Vagina (tissue), 2 donors: ENCODE data around the gene OSBPL1A.

Source experiments
- POLR2AphosphoS5 ChIP-seq, 2 donors: sonication (generic); formaldehyde crosslinking; IDR thresholded peaks; one replicate each; pipeline ENCODE4 v1.9.0; 2017; ENCODE audit warnings: antibody characterized with exemption in 2 of 2, mild to moderate bottlenecking in 2 of 2, low read depth in 1 of 2; ENCODE audit not compliant: insufficient read depth in 1 of 2
- TF ChIP-seq, protein P1 (sequence below), 3 experiments: fragments of 450-650 bp in 2 of 3; fragments of 200-600 bp in 1 of 3; sonication (generic) in 1 of 3; IDR thresholded peaks; one replicate each; pipeline ENCODE4 v1.5.1; 2017 to 2019; ENCODE audit warnings: antibody characterized with exemption in 3 of 3, mild to moderate bottlenecking in 2 of 3, moderate library complexity in 2 of 3

DNA sequence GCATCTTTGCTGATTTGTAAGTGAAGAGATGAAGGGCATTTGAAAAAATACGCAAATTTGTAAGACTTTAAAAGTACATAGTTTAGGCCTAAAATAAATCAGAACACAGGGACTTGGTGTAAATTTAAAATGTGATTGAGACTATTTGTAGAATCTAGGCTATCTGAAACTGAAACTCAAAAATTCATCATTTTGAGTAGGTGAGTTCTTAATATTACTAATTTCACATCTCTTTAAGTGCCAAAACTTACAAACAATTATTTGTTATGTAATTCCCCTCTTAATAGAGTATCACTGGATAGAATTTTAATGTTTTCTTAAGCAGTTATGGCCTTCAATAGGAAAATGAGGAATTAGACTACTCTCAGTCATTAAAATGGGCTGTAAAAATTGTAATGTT is 48.8 kb upstream of the OSBPL1A start:
- no peak for TF ChIP-seq POLR2AphosphoS5 (IDR thresholded peaks at IDR 0.05; ENCODE audit: insufficient read depth in 1 of 2, low read depth in 1 of 2)
- TF ChIP-seq, protein P1, sequence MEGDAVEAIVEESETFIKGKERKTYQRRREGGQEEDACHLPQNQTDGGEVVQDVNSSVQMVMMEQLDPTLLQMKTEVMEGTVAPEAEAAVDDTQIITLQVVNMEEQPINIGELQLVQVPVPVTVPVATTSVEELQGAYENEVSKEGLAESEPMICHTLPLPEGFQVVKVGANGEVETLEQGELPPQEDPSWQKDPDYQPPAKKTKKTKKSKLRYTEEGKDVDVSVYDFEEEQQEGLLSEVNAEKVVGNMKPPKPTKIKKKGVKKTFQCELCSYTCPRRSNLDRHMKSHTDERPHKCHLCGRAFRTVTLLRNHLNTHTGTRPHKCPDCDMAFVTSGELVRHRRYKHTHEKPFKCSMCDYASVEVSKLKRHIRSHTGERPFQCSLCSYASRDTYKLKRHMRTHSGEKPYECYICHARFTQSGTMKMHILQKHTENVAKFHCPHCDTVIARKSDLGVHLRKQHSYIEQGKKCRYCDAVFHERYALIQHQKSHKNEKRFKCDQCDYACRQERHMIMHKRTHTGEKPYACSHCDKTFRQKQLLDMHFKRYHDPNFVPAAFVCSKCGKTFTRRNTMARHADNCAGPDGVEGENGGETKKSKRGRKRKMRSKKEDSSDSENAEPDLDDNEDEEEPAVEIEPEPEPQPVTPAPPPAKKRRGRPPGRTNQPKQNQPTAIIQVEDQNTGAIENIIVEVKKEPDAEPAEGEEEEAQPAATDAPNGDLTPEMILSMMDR (IDR thresholded peaks at IDR 0.05) = no peak
